Ovary (tissue), 9 donors: ENCODE data around the gene SMCO4. TPM values are rescaled to one million over a fixed set of nuclear protein-coding genes. Genes with fewer than 3 reads are reported as not detected.

Experiments
- DNase-seq, 5 donors: peaks; one replicate each; pipeline ENCODE4 v3.0.0-alpha.2; 2019 to 2020
- H3K27ac ChIP-seq, 2 donors: fragments of 200-600 bp; one replicate each; pipeline versions ENCODE4 v1.5.1 to v1.8.0; 2019 to 2022
- H3K27me3 ChIP-seq: fragments of 200-600 bp; one replicate; pipeline ENCODE4 v1.8.0; 2022
- H3K36me3 ChIP-seq: fragments of 200-600 bp; sonication (generic); one replicate; pipeline ENCODE4 v1.5.1; 2019
- H3K4me1 ChIP-seq: one replicate; pipeline ENCODE4 v1.8.1; 2013; ENCODE audit warnings: mild to moderate bottlenecking, moderate library complexity; ENCODE audit not compliant: insufficient read depth
- H3K4me3 ChIP-seq: fragments of 200-600 bp; sonication (generic); one replicate; pipeline ENCODE4 v1.5.1; 2017
- H3K9me3 ChIP-seq, 2 donors: fragments of 200-600 bp in 1 of 2; sonication (generic) in 1 of 2; one replicate each; pipeline versions ENCODE4 v1.5.1 to v1.8.1; 2013 to 2019; ENCODE audit warnings: mild to moderate bottlenecking in 1 of 2, moderate library complexity in 1 of 2
- EP300 ChIP-seq: sonication (generic); formaldehyde crosslinking; IDR thresholded peaks from one replicate; pipeline ENCODE4 v1.6.1; 2017; ENCODE audit warnings: antibody characterized with exemption
- POLR2A ChIP-seq: fragments of 450-650 bp; IDR thresholded peaks from one replicate; pipeline ENCODE4 v1.6.1; 2017; ENCODE audit warnings: antibody characterized with exemption, mild to moderate bottlenecking, moderate library complexity
- WGBS, 3 donors: extraction: QIAGEN DNeasy Blood & Tissue Kit in 1 of 3; methylation state at CpG; one replicate each; pipeline versions ENCODE4 v1.1.5 to v1.1.7; 2013 to 2017; 5-methylcytosine and 5-hydroxymethylcytosine counted together
- intact Hi-C, 4 donors: fragments of 100-400 bp; cut with DNase I; formaldehyde crosslinking; loops; one replicate each; pipeline versions ENCODE4 v1.11.0 to v1.15.1; 2022 to 2023
- polyA plus RNA-seq, 2 donors: library from polyadenylated mRNA; stranded (reverse); fragments of 200-250 nt in 1 of 2; fragments of 350-450 nt in 1 of 2; fragmentation: Illumina TruSeq in 1 of 2; extraction: RNeasy Lipid Tissue Mini Kit (QIAGEN cat#74804) in 1 of 2; gene quantifications; one replicate each; pipeline ENCODE4 v1.2.3, GENCODE V29; 2013 to 2014
- total RNA-seq, 7 donors: library from RNA; depleted of rRNA in 2 of 7; stranded (reverse); fragments of >200 nt in 2 of 7; fragmentation: NEBNext Ultra II Directional in 3 of 7; extraction: Animal tissue kit (Norgen Biotek cat#: 25700) in 3 of 7; gene quantifications; one replicate each; pipeline versions ENCODE4 v1.1.0 to v1.2.4, GENCODE V29; 2016 to 2023
- TF ChIP-seq, protein P1 (sequence below), 3 donors: fragments of 450-650 bp in 2 of 3; fragments of 200-600 bp in 1 of 3; IDR thresholded peaks; one replicate each; pipeline versions ENCODE4 v1.5.1 to v1.8.0; 2016 to 2022; ENCODE audit warnings: antibody characterized with exemption in 3 of 3, mild to moderate bottlenecking in 1 of 3
- donor health status: DM: no; HTN: no; CAD: no; lungs with moderate emphysema.
- donor health status: DM: no; HTN: no; CAD: no.
- donor health status: Bipolar disorder and iron deficiency.
- donor health status: DM: yes; HTN: yes; CAD: no.
- donor health status: DM: no; HTN: no; CAD: no.
- donor health status: DM: yes; HTN: yes; CAD: no.

The SMCO4 gene
- total and polyA plus RNA-seq, 9 donors = 10.8 to 52.7 (median 20.2) TPM

DNA sequence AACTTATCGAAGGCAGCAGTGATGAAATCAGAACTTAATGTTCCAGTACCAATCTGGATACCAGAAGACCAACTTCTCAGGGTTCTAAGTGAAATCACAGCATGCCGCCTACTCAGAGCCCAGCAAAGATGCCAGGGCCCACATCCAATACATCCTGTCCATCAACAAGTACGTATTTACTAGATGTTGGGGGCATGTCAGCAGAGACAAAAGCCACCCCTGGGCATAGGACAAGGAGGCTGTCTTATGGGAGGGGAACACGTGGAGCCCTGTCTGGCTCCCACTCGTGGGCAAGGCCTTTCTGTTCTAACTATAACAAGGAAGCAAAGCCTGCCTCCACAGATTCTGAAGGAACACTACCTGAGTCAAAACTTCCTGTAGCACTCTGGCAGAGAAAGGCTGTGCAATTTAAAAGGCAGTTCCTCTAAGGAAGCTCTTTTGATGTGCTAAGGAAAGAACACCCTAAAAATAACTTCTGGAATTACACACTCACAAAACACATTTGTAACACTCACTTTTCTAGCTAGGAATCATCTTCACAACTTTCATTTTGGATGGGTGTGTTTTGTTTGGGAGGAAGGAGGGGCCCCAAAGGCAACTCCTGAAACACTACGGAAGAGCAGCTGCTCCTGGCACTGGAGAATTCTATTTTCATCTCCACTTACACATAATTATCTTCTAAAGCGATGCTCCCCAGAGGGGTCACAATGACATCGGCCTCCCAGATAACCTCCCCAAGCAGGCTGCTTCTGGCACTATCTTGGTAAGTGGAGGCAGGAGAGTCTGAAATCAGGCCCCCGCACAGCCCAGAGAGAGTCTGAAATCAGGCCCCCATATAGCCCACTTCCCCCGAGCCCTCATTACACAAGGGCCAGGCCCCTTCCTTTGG lies 14.2 kb downstream of the SMCO4 start:
- intact Hi-C loops = no loop called here
- Histone ChIP-seq H3K9me3 (no peaks in the 10 kb centered on the region), H3K36me3 (no peaks in the 10 kb centered on the region), H3K27ac (peak overlapping the region; percentile 62 to 72), H3K27me3 (no peaks in the 10 kb centered on the region), H3K4me3 (no peak overlapping the region), H3K4me1 (peaks cover 12% of the 10 kb centered on the region)
- 40 to 42% (median 42%) methylated on average over 10 of the region's 10 CpGs for WGBS, 3 donors
- TF ChIP-seq, protein P1, sequence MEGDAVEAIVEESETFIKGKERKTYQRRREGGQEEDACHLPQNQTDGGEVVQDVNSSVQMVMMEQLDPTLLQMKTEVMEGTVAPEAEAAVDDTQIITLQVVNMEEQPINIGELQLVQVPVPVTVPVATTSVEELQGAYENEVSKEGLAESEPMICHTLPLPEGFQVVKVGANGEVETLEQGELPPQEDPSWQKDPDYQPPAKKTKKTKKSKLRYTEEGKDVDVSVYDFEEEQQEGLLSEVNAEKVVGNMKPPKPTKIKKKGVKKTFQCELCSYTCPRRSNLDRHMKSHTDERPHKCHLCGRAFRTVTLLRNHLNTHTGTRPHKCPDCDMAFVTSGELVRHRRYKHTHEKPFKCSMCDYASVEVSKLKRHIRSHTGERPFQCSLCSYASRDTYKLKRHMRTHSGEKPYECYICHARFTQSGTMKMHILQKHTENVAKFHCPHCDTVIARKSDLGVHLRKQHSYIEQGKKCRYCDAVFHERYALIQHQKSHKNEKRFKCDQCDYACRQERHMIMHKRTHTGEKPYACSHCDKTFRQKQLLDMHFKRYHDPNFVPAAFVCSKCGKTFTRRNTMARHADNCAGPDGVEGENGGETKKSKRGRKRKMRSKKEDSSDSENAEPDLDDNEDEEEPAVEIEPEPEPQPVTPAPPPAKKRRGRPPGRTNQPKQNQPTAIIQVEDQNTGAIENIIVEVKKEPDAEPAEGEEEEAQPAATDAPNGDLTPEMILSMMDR (IDR thresholded peaks at IDR 0.05) = no peak
- DNase-seq = no peak

DNA sequence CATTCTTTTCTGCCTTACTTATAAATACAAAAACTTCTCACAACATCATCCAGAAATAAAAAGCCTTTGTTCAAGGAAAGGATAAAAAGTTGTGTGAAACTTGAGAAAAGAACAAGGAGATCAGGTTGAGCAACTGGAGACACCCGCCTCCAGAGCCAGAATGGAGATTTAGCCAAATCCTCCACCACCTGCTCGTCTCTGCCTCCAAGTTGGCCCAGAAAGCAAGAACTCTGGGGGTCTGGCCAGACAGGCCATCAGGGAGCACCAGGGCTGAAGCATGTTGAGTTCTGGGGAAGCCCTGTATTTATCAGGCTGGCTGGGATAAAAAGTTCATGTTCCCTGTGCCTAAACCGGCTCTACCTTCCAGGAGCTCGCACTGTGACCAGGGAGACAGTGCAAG lies 14.9 kb downstream of the SMCO4 start:
- Histone ChIP-seq H3K4me3 (no peak overlapping the region), H3K27ac (peak overlapping the region in 1 of 2 donors; percentile 72), H3K27me3 (no peaks in the 10 kb centered on the region), H3K36me3 (no peaks in the 10 kb centered on the region), H3K9me3 (no peaks in the 10 kb centered on the region), H3K4me1 (peaks cover 12% of the 10 kb centered on the region)
- TF ChIP-seq, protein P1 (IDR thresholded peaks at IDR 0.05) = no peak
- TF ChIP-seq EP300 = no peak
- TF ChIP-seq POLR2A = no peak
- 58 to 79% (median 74%) methylated on average over 4 of the region's 4 CpGs for WGBS, 3 donors
- intact Hi-C loops = no loop called here
- DNase-seq = peak in 3 of 5 donors; percentile 31 to 51 (median 44)

DNA sequence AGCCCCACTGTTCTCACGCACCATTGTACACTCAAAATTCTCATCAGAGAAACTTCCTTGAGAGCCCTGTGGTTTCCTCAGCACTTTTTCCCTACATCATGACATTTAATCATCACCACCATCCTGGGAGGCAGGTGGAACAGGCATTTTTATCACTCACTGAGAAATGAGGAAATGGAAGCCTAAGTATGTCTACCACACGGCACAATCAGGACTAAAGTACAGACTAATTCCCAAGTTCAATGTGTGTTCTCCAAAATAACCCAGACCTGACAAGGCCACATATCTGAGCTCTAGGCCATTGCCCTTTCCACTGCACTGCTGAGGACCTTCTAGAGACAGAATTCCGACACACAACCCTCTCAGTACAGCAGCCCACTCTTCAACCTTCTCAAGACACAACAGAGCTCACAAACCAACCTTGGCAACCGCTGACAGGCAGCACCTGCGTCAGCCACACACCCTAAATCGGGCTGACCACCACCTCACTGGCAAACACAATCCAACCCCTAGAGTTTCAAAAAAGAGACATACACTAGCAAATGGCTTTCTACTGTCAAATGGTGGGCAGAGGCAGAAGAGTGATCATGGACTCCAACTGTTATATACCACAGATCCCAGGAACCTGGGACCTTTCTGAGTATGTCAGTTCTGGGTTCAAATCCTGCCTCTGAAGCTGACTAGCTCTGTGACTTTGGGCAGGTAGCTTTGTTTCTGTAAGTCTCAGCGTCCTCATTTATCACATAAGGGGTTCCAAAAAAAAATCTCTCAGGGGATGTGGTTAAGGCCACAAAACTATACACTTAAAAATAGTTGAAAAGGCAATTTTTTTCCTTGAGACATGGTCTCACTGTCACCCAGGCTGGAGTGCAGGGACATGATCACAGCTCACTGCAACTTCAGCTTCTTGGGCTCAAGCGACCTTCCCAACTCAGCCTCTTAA lies 16.3 kb downstream of the SMCO4 start:
- intact Hi-C loops = no loop called here

DNA sequence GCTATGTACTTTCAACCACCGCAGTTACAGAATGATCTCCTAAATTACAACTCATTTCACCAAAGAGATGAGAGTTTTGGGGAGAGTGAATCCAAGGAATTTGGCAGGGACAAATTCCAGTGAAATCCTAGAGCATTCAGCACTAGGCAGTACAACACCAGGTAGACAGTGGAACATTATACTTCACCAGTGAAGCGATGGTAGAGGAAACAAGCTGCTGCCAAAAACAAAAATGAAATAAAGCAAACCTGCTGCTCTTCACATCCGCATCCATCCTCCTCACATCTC lies 16.9 kb downstream of the SMCO4 start:
- WGBS, 3 donors = 54 to 66% (median 63%) methylated on average over 3 of the region's 3 CpGs
- H3K4me1 ChIP-seq = peaks cover 12% of the 10 kb centered on the region
- H3K36me3 ChIP-seq = no peaks in the 10 kb centered on the region
- DNase-seq = no peak
- no peak overlapping the region for H3K27ac ChIP-seq
- no peak for TF ChIP-seq EP300
- no peak for TF ChIP-seq POLR2A
- TF ChIP-seq, protein P1 (IDR thresholded peaks at IDR 0.05) = no peak
- H3K9me3 ChIP-seq = no peaks in the 10 kb centered on the region
- H3K4me3 ChIP-seq = no peak overlapping the region
- intact Hi-C loops = no loop called here
- H3K27me3 ChIP-seq = no peaks in the 10 kb centered on the region

More for the DNA sequence above, 16.3 kb downstream of the SMCO4 start:
- H3K36me3 ChIP-seq = no peaks in the 10 kb centered on the region
- no peaks in the 10 kb centered on the region for H3K27me3 ChIP-seq
- peaks cover 12% of the 10 kb centered on the region for H3K4me1 ChIP-seq
- 84 to 88% (median 87%) methylated on average over 8 of the region's 8 CpGs for whole genome bisulfite sequencing, 3 donors
- no peaks in the 10 kb centered on the region for H3K9me3 ChIP-seq
- no peak overlapping the region for H3K27ac ChIP-seq
- no peak overlapping the region for H3K4me3 ChIP-seq
- TF ChIP-seq EP300 = no peak
- TF ChIP-seq, protein P1 (IDR thresholded peaks at IDR 0.05) = no peak
- no peak for TF ChIP-seq POLR2A
- no peak for DNase-seq
